GM23338 (cell line): ENCODE data around the gene CASK. TPM values are rescaled to one million over a fixed set of nuclear protein-coding genes. Genes with fewer than 3 reads are reported as not detected.

Experiments
- ATAC-seq: fragments of 200-7000 bp; cut with Tn5 transposase; 3 replicates; pipeline ENCODE4 v1.9.1; 2020
- DNase-seq: peaks from one replicate; pipeline ENCODE4 v3.0.0-alpha.2; 2015; ENCODE audit warnings: low spot score
- H2AFZ ChIP-seq: fragments of 200-600 bp; sonication (generic); 2 replicates; pipeline ENCODE4 v1.8.0; 2016; ENCODE audit warnings: antibody characterized with exemption, mild to moderate bottlenecking, moderate library complexity
- H3F3A ChIP-seq: fragments of 200-600 bp; sonication (generic); replicated peaks from 2 replicates; pipeline ENCODE4 v1.8.0; 2017; ENCODE audit warnings: antibody characterized with exemption, mixed run types, low read depth
- H3K27ac ChIP-seq: fragments of 200-600 bp; sonication (generic); 2 replicates; pipeline ENCODE4 v1.6.1; 2016; ENCODE audit warnings: low read depth
- H3K27me3 ChIP-seq: fragments of 200-600 bp; sonication (generic); 2 replicates; pipeline ENCODE4 v1.8.0; 2016; ENCODE audit warnings: mild to moderate bottlenecking, mixed run types, moderate library complexity; ENCODE audit not compliant: insufficient read depth
- H3K36me3 ChIP-seq: fragments of 200-600 bp; sonication (generic); 2 replicates; pipeline ENCODE4 v1.8.0; 2016; ENCODE audit warnings: mild to moderate bottlenecking; ENCODE audit not compliant: insufficient read depth
- H3K4me1 ChIP-seq: fragments of 200-600 bp; sonication (generic); 2 replicates; pipeline ENCODE4 v1.8.0; 2016; ENCODE audit warnings: mild to moderate bottlenecking, moderate library complexity; ENCODE audit not compliant: insufficient read depth
- H3K4me2 ChIP-seq: fragments of 200-600 bp; sonication (generic); 2 replicates; pipeline ENCODE4 v1.7.1; 2017; ENCODE audit warnings: mixed run types
- H3K4me3 ChIP-seq: fragments of 200-600 bp; sonication (generic); 2 replicates; pipeline ENCODE4 v1.6.1; 2016; ENCODE audit warnings: mixed run types
- H3K79me2 ChIP-seq: fragments of 200-600 bp; sonication (generic); replicated peaks from 2 replicates; pipeline ENCODE4 v1.8.0; 2017; ENCODE audit warnings: mild to moderate bottlenecking; ENCODE audit not compliant: insufficient read depth
- H3K9me2 ChIP-seq: fragments of 200-600 bp; sonication (generic); 2 replicates; pipeline ENCODE4 v1.8.0; 2017; ENCODE audit not compliant: insufficient read depth
- H4K20me1 ChIP-seq: fragments of 200-600 bp; sonication (generic); replicated peaks from 2 replicates; pipeline ENCODE4 v1.8.0; 2017; ENCODE audit warnings: mild to moderate bottlenecking; ENCODE audit not compliant: insufficient read depth
- H3K27ac Mint-ChIP-seq: 2 replicates; pipeline ENCODE4 v1.8.0; 2020; ENCODE audit warnings: inconsistent platforms, mild to moderate bottlenecking, moderate library complexity, mixed read lengths
- H3K27me3 Mint-ChIP-seq: 3 replicates; pipeline ENCODE4 v1.8.0; 2022; ENCODE audit warnings: low read depth, mild to moderate bottlenecking, moderate library complexity, mixed read lengths, inconsistent platforms; ENCODE audit not compliant: insufficient read depth, poor library complexity
- H3K36me3 Mint-ChIP-seq: 3 replicates; pipeline ENCODE4 v1.8.0; 2021; ENCODE audit warnings: low read depth, mild to moderate bottlenecking, inconsistent platforms, moderate library complexity, mixed read lengths
- H3K4me1 Mint-ChIP-seq: 3 replicates; pipeline ENCODE4 v1.8.0; 2020; ENCODE audit warnings: mild to moderate bottlenecking, inconsistent platforms, mixed read lengths
- H3K4me3 Mint-ChIP-seq: 3 replicates; pipeline ENCODE4 v1.8.0; 2021; ENCODE audit warnings: moderate library complexity, mild to moderate bottlenecking, inconsistent platforms, mixed read lengths
- H3K9me3 Mint-ChIP-seq: 3 replicates; pipeline ENCODE4 v1.8.0; 2020; ENCODE audit warnings: moderate library complexity, mild to moderate bottlenecking, inconsistent platforms, mixed read lengths
- CREB1 ChIP-seq: fragments of 250-450 bp; sonication (Bioruptor Pico); IDR thresholded peaks from 2 replicates; pipeline ENCODE4 v1.5.0; 2020; ENCODE audit warnings: low read depth, mild to moderate bottlenecking, moderate library complexity
- EZH2 ChIP-seq: fragments of 200-600 bp; sonication (generic); IDR thresholded peaks from one replicate; pipeline ENCODE4 v1.8.0; 2017; ENCODE audit warnings: antibody characterized with exemption, mild to moderate bottlenecking, low read depth; ENCODE audit not compliant: unreplicated experiment
- EZH2phosphoT487 ChIP-seq: fragments of 200-600 bp; sonication (generic); IDR thresholded peaks from one replicate; pipeline ENCODE4 v1.8.1; 2018; ENCODE audit warnings: antibody characterized with exemption; ENCODE audit not compliant: unreplicated experiment
- JUNB ChIP-seq: IDR thresholded peaks from one replicate; pipeline ENCODE4 v1.6.1; 2016; ENCODE audit warnings: antibody characterized with exemption; ENCODE audit not compliant: unreplicated experiment
- NANOG ChIP-seq: IDR thresholded peaks from 2 replicates; pipeline ENCODE4 v1.6.1; 2016; ENCODE audit warnings: antibody characterized with exemption, borderline replicate concordance
- STAT1 ChIP-seq: IDR thresholded peaks from one replicate; pipeline ENCODE4 v1.6.1; 2016; ENCODE audit warnings: antibody characterized with exemption; ENCODE audit not compliant: unreplicated experiment
- ZNF114 ChIP-seq: fragments of 250-450 bp; sonication (Bioruptor Pico); IDR thresholded peaks from 2 replicates; pipeline ENCODE4 v1.5.0; 2020; ENCODE audit warnings: mild to moderate bottlenecking, moderate library complexity
- polyA plus RNA-seq: library from polyadenylated mRNA; unstranded; fragments of >200 nt; fragmentation: Nextera tagmentation; extraction: Ambion mirVana; gene quantifications from 2 replicates; pipeline ENCODE4 v1.2.1, GENCODE V29; 2016
- total RNA-seq: library from RNA; depleted of rRNA; stranded (reverse); fragments of >200 nt; shearing (Covaris generic); gene quantifications from 2 replicates; pipeline ENCODE4 v1.2.3, GENCODE V29; 2014
- TF ChIP-seq, protein P1 (sequence below): IDR thresholded peaks from one replicate; pipeline ENCODE4 v1.6.1; 2018; ENCODE audit warnings: antibody characterized with exemption; ENCODE audit not compliant: unreplicated experiment
- TF ChIP-seq, protein P2 (sequence below): IDR thresholded peaks from 2 replicates; pipeline ENCODE4 v1.6.1; 2016; ENCODE audit warnings: antibody characterized with exemption
- TF ChIP-seq, protein P3 (sequence below): fragments of 250-450 bp; sonication (Bioruptor Pico); IDR thresholded peaks from 2 replicates; pipeline ENCODE4 v1.5.0; 2020; ENCODE audit warnings: mild to moderate bottlenecking, moderate library complexity
- TF ChIP-seq, protein P4 (sequence below), 2 experiments: fragments of 200-600 bp in 1 of 2; sonication (generic) in 1 of 2; conservative IDR thresholded peaks; 2 replicates each; pipeline versions ENCODE4 v1.5.1 to v1.6.1; 2016 to 2017; ENCODE audit warnings: antibody characterized with exemption in 2 of 2, low read depth in 2 of 2, mild to moderate bottlenecking in 2 of 2, moderate library complexity in 1 of 2

CASK gene
- total and polyA plus RNA-seq, 2 experiments from 2014 or later: 15.3 to 44.4 TPM

DNA sequence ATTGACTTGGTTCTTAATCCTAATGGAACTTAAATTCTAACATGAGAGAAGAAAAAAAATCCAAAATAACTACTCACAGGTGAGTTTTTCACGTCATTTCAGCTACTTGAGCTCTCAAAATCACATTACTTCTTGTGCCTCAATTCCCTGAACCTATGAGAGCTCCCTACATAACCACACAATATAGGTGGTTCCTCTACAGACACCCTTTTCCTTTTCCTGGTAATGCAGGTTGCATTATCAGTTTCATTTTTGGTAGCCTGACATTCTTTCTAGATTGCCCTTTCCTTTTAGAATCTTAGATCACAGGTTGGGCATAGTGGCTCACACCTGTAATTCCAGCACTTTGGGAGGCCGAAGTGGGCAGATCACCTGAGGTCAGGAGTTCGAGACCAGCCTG, 230.3 kb downstream of the CASK start (continued):
- TF ChIP-seq, protein P1, sequence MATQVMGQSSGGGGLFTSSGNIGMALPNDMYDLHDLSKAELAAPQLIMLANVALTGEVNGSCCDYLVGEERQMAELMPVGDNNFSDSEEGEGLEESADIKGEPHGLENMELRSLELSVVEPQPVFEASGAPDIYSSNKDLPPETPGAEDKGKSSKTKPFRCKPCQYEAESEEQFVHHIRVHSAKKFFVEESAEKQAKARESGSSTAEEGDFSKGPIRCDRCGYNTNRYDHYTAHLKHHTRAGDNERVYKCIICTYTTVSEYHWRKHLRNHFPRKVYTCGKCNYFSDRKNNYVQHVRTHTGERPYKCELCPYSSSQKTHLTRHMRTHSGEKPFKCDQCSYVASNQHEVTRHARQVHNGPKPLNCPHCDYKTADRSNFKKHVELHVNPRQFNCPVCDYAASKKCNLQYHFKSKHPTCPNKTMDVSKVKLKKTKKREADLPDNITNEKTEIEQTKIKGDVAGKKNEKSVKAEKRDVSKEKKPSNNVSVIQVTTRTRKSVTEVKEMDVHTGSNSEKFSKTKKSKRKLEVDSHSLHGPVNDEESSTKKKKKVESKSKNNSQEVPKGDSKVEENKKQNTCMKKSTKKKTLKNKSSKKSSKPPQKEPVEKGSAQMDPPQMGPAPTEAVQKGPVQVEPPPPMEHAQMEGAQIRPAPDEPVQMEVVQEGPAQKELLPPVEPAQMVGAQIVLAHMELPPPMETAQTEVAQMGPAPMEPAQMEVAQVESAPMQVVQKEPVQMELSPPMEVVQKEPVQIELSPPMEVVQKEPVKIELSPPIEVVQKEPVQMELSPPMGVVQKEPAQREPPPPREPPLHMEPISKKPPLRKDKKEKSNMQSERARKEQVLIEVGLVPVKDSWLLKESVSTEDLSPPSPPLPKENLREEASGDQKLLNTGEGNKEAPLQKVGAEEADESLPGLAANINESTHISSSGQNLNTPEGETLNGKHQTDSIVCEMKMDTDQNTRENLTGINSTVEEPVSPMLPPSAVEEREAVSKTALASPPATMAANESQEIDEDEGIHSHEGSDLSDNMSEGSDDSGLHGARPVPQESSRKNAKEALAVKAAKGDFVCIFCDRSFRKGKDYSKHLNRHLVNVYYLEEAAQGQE: no peak
- TF ChIP-seq NANOG (no peak), EZH2phosphoT487 (no peak), STAT1 (no peak), CREB1 (no peak), ZNF114 (no peak), EZH2 (no peak)
- TF ChIP-seq, protein P2, sequence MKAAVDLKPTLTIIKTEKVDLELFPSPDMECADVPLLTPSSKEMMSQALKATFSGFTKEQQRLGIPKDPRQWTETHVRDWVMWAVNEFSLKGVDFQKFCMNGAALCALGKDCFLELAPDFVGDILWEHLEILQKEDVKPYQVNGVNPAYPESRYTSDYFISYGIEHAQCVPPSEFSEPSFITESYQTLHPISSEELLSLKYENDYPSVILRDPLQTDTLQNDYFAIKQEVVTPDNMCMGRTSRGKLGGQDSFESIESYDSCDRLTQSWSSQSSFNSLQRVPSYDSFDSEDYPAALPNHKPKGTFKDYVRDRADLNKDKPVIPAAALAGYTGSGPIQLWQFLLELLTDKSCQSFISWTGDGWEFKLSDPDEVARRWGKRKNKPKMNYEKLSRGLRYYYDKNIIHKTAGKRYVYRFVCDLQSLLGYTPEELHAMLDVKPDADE: no peak

DNA sequence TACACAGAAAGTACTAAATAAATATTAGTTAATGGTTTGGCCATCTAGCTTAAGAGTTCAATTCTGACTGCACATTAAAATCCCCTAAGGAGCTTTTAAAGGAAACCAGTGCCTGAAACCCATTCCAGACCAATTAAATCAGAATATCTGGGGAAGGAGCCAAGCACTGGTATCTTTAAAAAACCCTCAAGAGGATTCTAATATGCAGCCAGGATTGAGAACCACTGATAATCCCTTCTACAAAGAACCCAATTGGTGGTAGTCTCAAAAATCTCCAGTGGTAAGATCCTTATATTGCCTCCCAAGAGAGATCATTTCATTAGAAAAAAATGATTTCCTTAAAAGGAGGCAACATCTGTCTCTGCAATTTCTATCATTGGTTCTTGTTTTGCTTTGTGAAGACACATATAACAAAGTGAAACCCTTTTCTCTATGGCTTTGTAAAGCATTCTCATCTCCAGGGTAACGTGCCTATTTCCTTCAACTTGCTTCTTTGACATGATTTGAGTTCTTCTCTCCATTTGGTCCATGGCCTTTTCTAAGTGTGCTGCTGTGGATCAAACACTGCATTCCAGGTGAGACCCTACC, 231.1 kb downstream of the CASK start:
- no peak overlapping the region for H3K4me3 ChIP-seq
- no peaks in the 10 kb centered on the region for H3K27me3 ChIP-seq
- Mint-ChIP-seq H3K27me3 (no peaks in the 10 kb centered on the region), H3K4me1 (peaks cover 6% of the 10 kb centered on the region; the same call in 2 of the 3 replicates), H3K36me3 (no peaks in the 10 kb centered on the region), H3K27ac (no peak overlapping the region), H3K9me3 (no peaks in the 10 kb centered on the region), H3K4me3 (no peak overlapping the region)
- no peaks in the 10 kb centered on the region for H3K36me3 ChIP-seq
- no peaks in the 10 kb centered on the region for H3K79me2 ChIP-seq
- no peaks in the 10 kb centered on the region for H4K20me1 ChIP-seq
- no peaks in the 10 kb centered on the region for H3K9me2 ChIP-seq
- DNase-seq: no peak
- ATAC-seq: no peak
- H2AFZ ChIP-seq: no peak overlapping the region
- no peaks in the 10 kb centered on the region for H3K4me1 ChIP-seq
- no peak overlapping the region for H3K27ac ChIP-seq
- no peak overlapping the region for H3K4me2 ChIP-seq
- H3F3A ChIP-seq: no peaks in the 10 kb centered on the region
- TF ChIP-seq JUNB (no peak), ZNF114 (no peak)
- TF ChIP-seq, protein P3, sequence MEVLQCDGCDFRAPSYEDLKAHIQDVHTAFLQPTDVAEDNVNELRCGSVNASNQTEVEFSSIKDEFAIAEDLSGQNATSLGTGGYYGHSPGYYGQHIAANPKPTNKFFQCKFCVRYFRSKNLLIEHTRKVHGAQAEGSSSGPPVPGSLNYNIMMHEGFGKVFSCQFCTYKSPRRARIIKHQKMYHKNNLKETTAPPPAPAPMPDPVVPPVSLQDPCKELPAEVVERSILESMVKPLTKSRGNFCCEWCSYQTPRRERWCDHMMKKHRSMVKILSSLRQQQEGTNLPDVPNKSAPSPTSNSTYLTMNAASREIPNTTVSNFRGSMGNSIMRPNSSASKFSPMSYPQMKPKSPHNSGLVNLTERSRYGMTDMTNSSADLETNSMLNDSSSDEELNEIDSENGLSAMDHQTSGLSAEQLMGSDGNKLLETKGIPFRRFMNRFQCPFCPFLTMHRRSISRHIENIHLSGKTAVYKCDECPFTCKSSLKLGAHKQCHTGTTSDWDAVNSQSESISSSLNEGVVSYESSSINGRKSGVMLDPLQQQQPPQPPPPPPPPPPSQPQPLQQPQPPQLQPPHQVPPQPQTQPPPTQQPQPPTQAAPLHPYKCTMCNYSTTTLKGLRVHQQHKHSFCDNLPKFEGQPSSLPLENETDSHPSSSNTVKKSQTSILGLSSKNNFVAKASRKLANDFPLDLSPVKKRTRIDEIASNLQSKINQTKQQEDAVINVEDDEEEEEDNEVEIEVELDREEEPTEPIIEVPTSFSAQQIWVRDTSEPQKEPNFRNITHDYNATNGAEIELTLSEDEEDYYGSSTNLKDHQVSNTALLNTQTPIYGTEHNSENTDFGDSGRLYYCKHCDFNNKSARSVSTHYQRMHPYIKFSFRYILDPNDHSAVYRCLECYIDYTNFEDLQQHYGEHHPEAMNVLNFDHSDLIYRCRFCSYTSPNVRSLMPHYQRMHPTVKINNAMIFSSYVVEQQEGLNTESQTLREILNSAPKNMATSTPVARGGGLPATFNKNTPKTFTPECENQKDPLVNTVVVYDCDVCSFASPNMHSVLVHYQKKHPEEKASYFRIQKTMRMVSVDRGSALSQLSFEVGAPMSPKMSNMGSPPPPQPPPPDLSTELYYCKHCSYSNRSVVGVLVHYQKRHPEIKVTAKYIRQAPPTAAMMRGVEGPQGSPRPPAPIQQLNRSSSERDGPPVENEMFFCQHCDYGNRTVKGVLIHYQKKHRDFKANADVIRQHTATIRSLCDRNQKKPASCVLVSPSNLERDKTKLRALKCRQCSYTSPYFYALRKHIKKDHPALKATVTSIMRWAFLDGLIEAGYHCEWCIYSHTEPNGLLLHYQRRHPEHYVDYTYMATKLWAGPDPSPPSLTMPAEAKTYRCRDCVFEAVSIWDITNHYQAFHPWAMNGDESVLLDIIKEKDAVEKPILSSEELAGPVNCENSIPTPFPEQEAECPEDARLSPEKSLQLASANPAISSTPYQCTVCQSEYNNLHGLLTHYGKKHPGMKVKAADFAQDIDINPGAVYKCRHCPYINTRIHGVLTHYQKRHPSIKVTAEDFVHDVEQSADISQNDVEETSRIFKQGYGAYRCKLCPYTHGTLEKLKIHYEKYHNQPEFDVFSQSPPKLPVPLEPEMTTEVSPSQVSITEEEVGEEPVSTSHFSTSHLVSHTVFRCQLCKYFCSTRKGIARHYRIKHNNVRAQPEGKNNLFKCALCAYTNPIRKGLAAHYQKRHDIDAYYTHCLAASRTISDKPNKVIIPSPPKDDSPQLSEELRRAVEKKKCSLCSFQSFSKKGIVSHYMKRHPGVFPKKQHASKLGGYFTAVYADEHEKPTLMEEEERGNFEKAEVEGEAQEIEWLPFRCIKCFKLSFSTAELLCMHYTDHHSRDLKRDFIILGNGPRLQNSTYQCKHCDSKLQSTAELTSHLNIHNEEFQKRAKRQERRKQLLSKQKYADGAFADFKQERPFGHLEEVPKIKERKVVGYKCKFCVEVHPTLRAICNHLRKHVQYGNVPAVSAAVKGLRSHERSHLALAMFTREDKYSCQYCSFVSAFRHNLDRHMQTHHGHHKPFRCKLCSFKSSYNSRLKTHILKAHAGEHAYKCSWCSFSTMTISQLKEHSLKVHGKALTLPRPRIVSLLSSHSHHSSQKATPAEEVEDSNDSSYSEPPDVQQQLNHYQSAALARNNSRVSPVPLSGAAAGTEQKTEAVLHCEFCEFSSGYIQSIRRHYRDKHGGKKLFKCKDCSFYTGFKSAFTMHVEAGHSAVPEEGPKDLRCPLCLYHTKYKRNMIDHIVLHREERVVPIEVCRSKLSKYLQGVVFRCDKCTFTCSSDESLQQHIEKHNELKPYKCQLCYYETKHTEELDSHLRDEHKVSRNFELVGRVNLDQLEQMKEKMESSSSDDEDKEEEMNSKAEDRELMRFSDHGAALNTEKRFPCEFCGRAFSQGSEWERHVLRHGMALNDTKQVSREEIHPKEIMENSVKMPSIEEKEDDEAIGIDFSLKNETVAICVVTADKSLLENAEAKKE (CRISPR knock-in tag): no peak
- TF ChIP-seq, protein P4, sequence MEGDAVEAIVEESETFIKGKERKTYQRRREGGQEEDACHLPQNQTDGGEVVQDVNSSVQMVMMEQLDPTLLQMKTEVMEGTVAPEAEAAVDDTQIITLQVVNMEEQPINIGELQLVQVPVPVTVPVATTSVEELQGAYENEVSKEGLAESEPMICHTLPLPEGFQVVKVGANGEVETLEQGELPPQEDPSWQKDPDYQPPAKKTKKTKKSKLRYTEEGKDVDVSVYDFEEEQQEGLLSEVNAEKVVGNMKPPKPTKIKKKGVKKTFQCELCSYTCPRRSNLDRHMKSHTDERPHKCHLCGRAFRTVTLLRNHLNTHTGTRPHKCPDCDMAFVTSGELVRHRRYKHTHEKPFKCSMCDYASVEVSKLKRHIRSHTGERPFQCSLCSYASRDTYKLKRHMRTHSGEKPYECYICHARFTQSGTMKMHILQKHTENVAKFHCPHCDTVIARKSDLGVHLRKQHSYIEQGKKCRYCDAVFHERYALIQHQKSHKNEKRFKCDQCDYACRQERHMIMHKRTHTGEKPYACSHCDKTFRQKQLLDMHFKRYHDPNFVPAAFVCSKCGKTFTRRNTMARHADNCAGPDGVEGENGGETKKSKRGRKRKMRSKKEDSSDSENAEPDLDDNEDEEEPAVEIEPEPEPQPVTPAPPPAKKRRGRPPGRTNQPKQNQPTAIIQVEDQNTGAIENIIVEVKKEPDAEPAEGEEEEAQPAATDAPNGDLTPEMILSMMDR (conservative IDR thresholded peaks at IDR 0.05; ENCODE audit: low read depth in 2 of 2): no peak
